H1 (cell line): Measurements from ENCODE around the gene SNX33. TPM values are rescaled to one million over a fixed set of nuclear protein-coding genes. Genes with fewer than 3 reads are reported as not detected.

Source experiments
- CTCF ChIA-PET: fragments of 300-600 bp; sonication (Branson Sonifier 250); formaldehyde crosslinking; loops from one replicate; lab custom pipeline; 2021; ENCODE audit not compliant: partially characterized antibody; lab: Charles Lee
- POLR2A ChIA-PET: fragments of 300-600 bp; sonication (Branson Sonifier 250); formaldehyde crosslinking; loops from one replicate; lab custom pipeline; 2021; ENCODE audit warnings: inconsistent platforms; ENCODE audit not compliant: partially characterized antibody; lab: Charles Lee
- DNase-seq, 2 experiments: peaks; one replicate each; pipeline versions ENCODE4 v3.0.0 to v3.0.0-alpha.2; 2010 to 2022; ENCODE audit warnings: low spot score in 2 of 2, low read depth in 1 of 2, mixed read lengths in 1 of 2
- FAIRE-seq: peaks from 2 replicates; lab custom pipeline; 2011; peaks lifted over from hg19 to GRCh38; lab: Jason Lieb, UNC
- H2AFZ ChIP-seq: 2 replicates; pipeline ENCODE4 v1.8.1; 2012; ENCODE audit warnings: low read length, inconsistent platforms
- H2AK5ac ChIP-seq: 2 replicates; pipeline ENCODE4 v1.6.1; 2013; ENCODE audit warnings: low read depth, low read length
- H2BK120ac ChIP-seq: replicated peaks from 2 replicates; pipeline ENCODE3; 2013; ENCODE audit warnings: low read depth, low read length, inconsistent platforms
- H2BK12ac ChIP-seq: 2 replicates; pipeline ENCODE4 v1.6.1; 2013; ENCODE audit warnings: low read depth, low read length
- H2BK15ac ChIP-seq: 2 replicates; pipeline ENCODE4 v1.6.1; 2013; ENCODE audit warnings: low read length
- H2BK20ac ChIP-seq: 2 replicates; pipeline ENCODE4 v1.6.1; 2013; ENCODE audit warnings: low read length
- H2BK5ac ChIP-seq: 2 replicates; pipeline ENCODE4 v1.6.1; 2013; ENCODE audit warnings: low read depth, low read length
- H3K14ac ChIP-seq: 2 replicates; pipeline ENCODE4 v1.6.1; 2013; ENCODE audit warnings: inconsistent platforms; ENCODE audit not compliant: insufficient read length
- H3K18ac ChIP-seq: 2 replicates; pipeline ENCODE4 v1.6.1; 2013; ENCODE audit warnings: low read length; ENCODE audit errors: extremely low read depth
- H3K23ac ChIP-seq: 2 replicates; pipeline ENCODE4 v1.6.1; 2013; ENCODE audit warnings: inconsistent platforms; ENCODE audit not compliant: insufficient read length
- H3K23me2 ChIP-seq: 2 replicates; pipeline ENCODE4 v1.6.1; 2013; ENCODE audit warnings: low read depth, low read length
- H3K27ac ChIP-seq: 2 replicates; pipeline ENCODE4 v1.6.1; 2011; ENCODE audit warnings: low read depth, low read length, inconsistent platforms
- H3K27me3 ChIP-seq, 4 experiments: replicated peaks in 1 of 4; 1 replicate in 1 of 4; 2 replicates in 3 of 4; pipeline versions ENCODE4 v1.6.1 to v1.8.1; 2011 to 2013; ENCODE audit warnings: low read length in 3 of 4, mild to moderate bottlenecking in 3 of 4, inconsistent platforms in 2 of 4, mixed read lengths in 2 of 4, moderate library complexity in 1 of 4; ENCODE audit not compliant: control insufficient read depth in 3 of 4, insufficient read depth in 3 of 4; ENCODE audit errors: extremely low read depth in 1 of 4
- H3K36me3 ChIP-seq, 4 experiments: 2 replicates each; pipeline versions ENCODE4 v1.6.1 to v1.8.1; 2011 to 2013; ENCODE audit warnings: mild to moderate bottlenecking in 4 of 4, low read length in 3 of 4, moderate library complexity in 2 of 4, control low read depth in 1 of 4, inconsistent platforms in 1 of 4; ENCODE audit not compliant: insufficient read depth in 4 of 4, control insufficient read depth in 2 of 4
- H3K4ac ChIP-seq: replicated peaks from 2 replicates; pipeline ENCODE3; 2013; ENCODE audit warnings: low read length, low read depth, mixed read lengths, inconsistent platforms; ENCODE audit not compliant: insufficient read length
- H3K4me1 ChIP-seq, 4 experiments: replicated peaks in 1 of 4; 1 replicate in 1 of 4; 2 replicates in 3 of 4; pipeline versions ENCODE4 v1.6.1 to v1.8.1; 2011 to 2013; ENCODE audit warnings: low read length in 3 of 4, inconsistent platforms in 2 of 4, mixed read lengths in 1 of 4; ENCODE audit not compliant: insufficient read depth in 4 of 4, control insufficient read depth in 3 of 4
- H3K4me2 ChIP-seq, 2 experiments: 2 replicates each; pipeline versions ENCODE4 v1.6.1 to v1.8.1; 2011 to 2013; ENCODE audit warnings: low read depth in 2 of 2, low read length in 2 of 2, control low read depth in 1 of 2, inconsistent platforms in 1 of 2, mild to moderate bottlenecking in 1 of 2; ENCODE audit not compliant: insufficient read depth in 1 of 2
- H3K4me3 ChIP-seq, 4 experiments: fragments of 200-600, 300-600 bp in 1 of 4; sonication (generic), shearing (Covaris generic), sonication (Bioruptor Twin) in 1 of 4; 2 replicates each; pipeline versions ENCODE4 v1.5.1 to v1.8.1; 2011 to 2016; ENCODE audit warnings: low read length in 4 of 4, low read depth in 3 of 4, control low read depth in 2 of 4, inconsistent platforms in 2 of 4, mild to moderate bottlenecking in 2 of 4, mixed read lengths in 1 of 4, moderate library complexity in 1 of 4; ENCODE audit not compliant: insufficient read depth in 2 of 4; ENCODE audit errors: extremely low read depth in 1 of 4
- H3K56ac ChIP-seq: replicated peaks from 2 replicates; pipeline ENCODE3; 2013; ENCODE audit warnings: low read depth, mild to moderate bottlenecking, mixed read lengths, low read length, inconsistent platforms; ENCODE audit not compliant: insufficient read length
- H3K79me1 ChIP-seq: 2 replicates; pipeline ENCODE4 v1.6.1; 2013; ENCODE audit warnings: low read depth, low read length, control low read depth
- H3K79me2 ChIP-seq, 2 experiments: 2 replicates each; pipeline versions ENCODE4 v1.6.1 to v1.8.1; 2012 to 2013; ENCODE audit warnings: low read length in 2 of 2, mild to moderate bottlenecking in 2 of 2, inconsistent platforms in 1 of 2; ENCODE audit not compliant: insufficient read depth in 2 of 2, control insufficient read depth in 1 of 2
- H3K9ac ChIP-seq, 4 experiments: replicated peaks in 1 of 4; 1 replicate in 1 of 4; 2 replicates in 3 of 4; pipeline versions ENCODE4 v1.6.1 to v1.8.1; 2011 to 2013; ENCODE audit warnings: low read depth in 3 of 4, low read length in 3 of 4, control low read depth in 2 of 4, mild to moderate bottlenecking in 2 of 4, moderate library complexity in 2 of 4, inconsistent platforms in 1 of 4; ENCODE audit errors: extremely low read depth in 1 of 4
- H3K9me3 ChIP-seq, 2 experiments: 2 replicates each; pipeline versions ENCODE4 v1.6.1 to v1.8.1; 2012 to 2013; ENCODE audit warnings: mild to moderate bottlenecking in 2 of 2, moderate library complexity in 2 of 2, control low read depth in 1 of 2, inconsistent platforms in 1 of 2, low read depth in 1 of 2, low read length in 1 of 2, mixed read lengths in 1 of 2; ENCODE audit not compliant: insufficient read depth in 2 of 2
- H4K20me1 ChIP-seq, 2 experiments: replicated peaks in 1 of 2; 2 replicates each; pipeline versions ENCODE3 to v1.8.1; 2011 to 2013; ENCODE audit warnings: inconsistent platforms in 2 of 2, low read length in 2 of 2, mild to moderate bottlenecking in 1 of 2; ENCODE audit not compliant: insufficient read depth in 2 of 2, control insufficient read depth in 1 of 2
- H4K5ac ChIP-seq: 2 replicates; pipeline ENCODE4 v1.6.1; 2013; ENCODE audit warnings: low read length, low read depth, mixed read lengths, inconsistent platforms; ENCODE audit not compliant: insufficient read length
- H4K8ac ChIP-seq: 2 replicates; pipeline ENCODE4 v1.8.0; 2013; ENCODE audit warnings: mild to moderate bottlenecking, moderate library complexity, low read length, inconsistent platforms; ENCODE audit not compliant: insufficient read depth; ENCODE audit errors: extremely low read depth
- H4K91ac ChIP-seq: replicated peaks from 2 replicates; pipeline ENCODE3; 2013; ENCODE audit warnings: low read length, mixed read lengths, inconsistent platforms; ENCODE audit not compliant: insufficient read length
- CHD1 ChIP-seq: IDR thresholded peaks from 2 replicates; pipeline ENCODE4 v1.6.1; 2012; ENCODE audit warnings: low read depth, low read length, improper control_type of control experiment
- POU5F1 ChIP-seq: IDR thresholded peaks from 2 replicates; pipeline ENCODE4 v1.6.1; 2011; ENCODE audit warnings: low read depth, mild to moderate bottlenecking, low read length, moderate library complexity
- RBBP5 ChIP-seq: IDR thresholded peaks from 2 replicates; pipeline ENCODE4 v1.7.1; 2012; ENCODE audit warnings: low read depth, mild to moderate bottlenecking, inconsistent platforms, low read length, moderate library complexity, borderline replicate concordance
- SRF ChIP-seq: IDR thresholded peaks from 2 replicates; pipeline ENCODE4 v1.6.1; 2011; ENCODE audit warnings: mild to moderate bottlenecking, low read depth, low read length, moderate library complexity
- TEAD4 ChIP-seq: IDR thresholded peaks from 2 replicates; pipeline ENCODE4 v1.6.1; 2012; ENCODE audit warnings: low read depth, low read length, inconsistent platforms, mixed read lengths
- WGBS, 2 experiments: shearing (Covaris generic) in 1 of 2; methylation state at CpG; one replicate each; pipeline versions ENCODE4 v1.1.6 to v1.1.7; 2013 to 2015; ENCODE audit warnings: low lambda C conversion rate in 2 of 2, mixed read lengths in 2 of 2, inconsistent platforms in 1 of 2, low coverage in 1 of 2, missing lambda C conversion rate in 1 of 2; ENCODE audit not compliant: insufficient replicate concordance in 2 of 2, insufficient coverage in 1 of 2, insufficient read length in 1 of 2; ENCODE audit errors: extremely low coverage in 1 of 2, missing lambda C conversion rate in 1 of 2; 5-methylcytosine and 5-hydroxymethylcytosine counted together
- polyA plus RNA-seq, 7 experiments: library from polyadenylated mRNA; depleted of rRNA in 3 of 7; stranded (reverse) in 5 of 7; unstranded in 2 of 7; fragments of >200 nt in 5 of 7; fragments of 200-250 nt in 2 of 7; gene quantifications; 1 replicate in 5 of 7; 2 replicates in 1 of 7; 4 replicates in 1 of 7; pipeline versions ENCODE4 v1.2.1 to v1.2.3, GENCODE V29; 2011 to 2013; ENCODE audit warnings: missing spikeins in 2 of 7, mixed read lengths in 2 of 7
- total RNA-seq: library from RNA; stranded (reverse); fragmentation: NEBNext Ultra II Directional; extraction: Animal tissue kit (Norgen Biotek cat#: 25700); gene quantifications from 2 replicates; pipeline ENCODE4 v1.2.1, GENCODE V29; 2021
- TF ChIP-seq, protein P1 (sequence below): IDR thresholded peaks from 2 replicates; pipeline ENCODE4 v1.6.1; 2012; ENCODE audit warnings: low read length, inconsistent platforms

The SNX33 gene
- total and polyA plus RNA-seq, 2 of the 8 experiments (the other 6 are each of a cell fraction or from before 2014, with no cell fraction given), result 14.3 to 22.9 TPM

DNA sequence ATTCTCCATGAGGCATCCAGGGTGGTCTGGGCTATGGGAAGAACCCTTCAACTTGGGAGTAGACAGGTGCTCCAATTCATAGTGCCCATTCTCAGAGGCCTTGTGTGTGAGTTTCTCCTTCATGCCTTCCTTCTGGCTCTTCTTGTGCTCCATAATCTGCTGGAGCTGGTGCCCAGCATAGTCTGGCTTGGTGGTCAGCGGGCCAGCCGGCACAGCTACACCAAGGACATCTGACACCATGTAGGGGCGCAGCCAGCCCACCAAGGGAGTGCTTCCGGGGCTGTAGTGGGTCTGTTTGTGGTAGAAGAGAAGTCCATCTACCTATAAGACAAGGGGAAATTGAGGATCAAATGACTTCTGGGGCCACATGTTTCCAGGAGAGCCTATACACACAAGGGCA, 49.4 kb upstream of the SNX33 start:
- DNase-seq, result no peak
- no peaks in the 10 kb centered on the region for H4K20me1 ChIP-seq
- H2BK5ac ChIP-seq, result no peak overlapping the region
- no peak overlapping the region for H3K4ac ChIP-seq
- no peaks in the 10 kb centered on the region for H3K4me1 ChIP-seq
- H2BK20ac ChIP-seq, result no peak overlapping the region
- H3K56ac ChIP-seq, result no peak overlapping the region
- H2AFZ ChIP-seq, result no peak overlapping the region
- H4K8ac ChIP-seq, result no peak overlapping the region
- no peaks in the 10 kb centered on the region for H3K79me2 ChIP-seq
- POLR2A ChIA-PET, result no interaction called here
- no peak overlapping the region for H4K5ac ChIP-seq
- H3K27ac ChIP-seq, result no peak overlapping the region
- H4K91ac ChIP-seq, result no peak overlapping the region
- no peaks in the 10 kb centered on the region for H3K23me2 ChIP-seq
- H3K9me3 ChIP-seq, result no peaks in the 10 kb centered on the region
- no peaks in the 10 kb centered on the region for H3K79me1 ChIP-seq
- no peak overlapping the region for H3K4me2 ChIP-seq
- no peak overlapping the region for H2AK5ac ChIP-seq
- H3K14ac ChIP-seq, result no peak overlapping the region
- H3K27me3 ChIP-seq, result no peaks in the 10 kb centered on the region
- no peak overlapping the region for H3K9ac ChIP-seq
- H3K18ac ChIP-seq, result no peak overlapping the region
- H3K4me3 ChIP-seq, result no peak overlapping the region
- no peak overlapping the region for H2BK12ac ChIP-seq
- no peak overlapping the region for H2BK120ac ChIP-seq
- H3K23ac ChIP-seq, result no peak overlapping the region
- no peak for FAIRE-seq
- peaks cover 5 to 16% (median 7%) of the 10 kb centered on the region in 4 experiments; a peak in 5 of 8 replicates for H3K36me3 ChIP-seq
- CTCF ChIA-PET, result interaction anchor here (0.6 to 4.5 kb wide), 29 partner anchors 8 to 188 kb away, joined by 3 to 35 read pairs (median 6); partner anchors contain the start of genes PTPN9 and SNX33
- 96% methylated on average over 4 of the region's 4 CpGs; no CpG with 5 or more reads in 1 of the 2 experiments for WGBS, 2 experiments
- TF ChIP-seq, protein P1, sequence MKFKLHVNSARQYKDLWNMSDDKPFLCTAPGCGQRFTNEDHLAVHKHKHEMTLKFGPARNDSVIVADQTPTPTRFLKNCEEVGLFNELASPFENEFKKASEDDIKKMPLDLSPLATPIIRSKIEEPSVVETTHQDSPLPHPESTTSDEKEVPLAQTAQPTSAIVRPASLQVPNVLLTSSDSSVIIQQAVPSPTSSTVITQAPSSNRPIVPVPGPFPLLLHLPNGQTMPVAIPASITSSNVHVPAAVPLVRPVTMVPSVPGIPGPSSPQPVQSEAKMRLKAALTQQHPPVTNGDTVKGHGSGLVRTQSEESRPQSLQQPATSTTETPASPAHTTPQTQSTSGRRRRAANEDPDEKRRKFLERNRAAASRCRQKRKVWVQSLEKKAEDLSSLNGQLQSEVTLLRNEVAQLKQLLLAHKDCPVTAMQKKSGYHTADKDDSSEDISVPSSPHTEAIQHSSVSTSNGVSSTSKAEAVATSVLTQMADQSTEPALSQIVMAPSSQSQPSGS, result no peak
- TF ChIP-seq TEAD4 (no peak), POU5F1 (no peak), SRF (no peak), CHD1 (no peak), RBBP5 (no peak)
- no peak overlapping the region for H2BK15ac ChIP-seq
